Omental fat pad (tissue), 4 donors: ENCODE data around the gene DCTN2. TPM values are rescaled to one million over a fixed set of nuclear protein-coding genes. Genes with fewer than 3 reads are reported as not detected.
"Not testable (repeated sequence)": the region's sequence is repeated elsewhere in the genome, so short reads cannot be mapped to it uniquely, and the experiment has no call there.

Experiments
- ATAC-seq: fragments of 150-250 bp; one replicate; pipeline ENCODE4 v1.9.1; 2016; ENCODE audit warnings: mild to moderate bottlenecking, moderate library complexity; ENCODE audit not compliant: low FRiP score
- DNase-seq: peaks from one replicate; pipeline ENCODE4 v3.0.0-alpha.2; 2019; ENCODE audit warnings: low spot score
- CTCF ChIP-seq, 3 donors: fragments of 450-650 bp; IDR thresholded peaks; one replicate each; pipeline ENCODE4 v1.5.1; 2016 to 2017; ENCODE audit warnings: antibody characterized with exemption in 3 of 3, mild to moderate bottlenecking in 3 of 3, moderate library complexity in 2 of 3
- total RNA-seq, 4 donors: library from RNA; depleted of rRNA; stranded (reverse); fragments of >200 nt; gene quantifications; one replicate each; pipeline ENCODE4 v1.1.0, GENCODE V29; 2016

DCTN2 gene
- total RNA-seq, 4 donors from 2014 or later, result 96.0 to 134 (median 123) TPM

GRCh38 chr12:57564178-57564740 lies 17.3 kb upstream of the DCTN2 start:
- DNase-seq, result no peak
- ATAC-seq, result no peak
- TF ChIP-seq CTCF (IDR thresholded peaks at IDR 0.05), result no peak

- DNase-seq (no peak), ATAC-seq (no peak)
- TF ChIP-seq CTCF (IDR thresholded peaks at IDR 0.05), result no peak
Observed at GRCh38 chr12:57563358-57563757, 16.4 kb upstream of the DCTN2 start.

- ATAC-seq, DNase-seq: not testable (repeated sequence)
Observed at GRCh38 chr12:57561117-57561516, 14.1 kb upstream of the DCTN2 start.

GRCh38 chr12:57560516-57560915 lies 13.5 kb upstream of the DCTN2 start:
- TF ChIP-seq CTCF (IDR thresholded peaks at IDR 0.05), result no peak
- ATAC-seq (no peak), DNase-seq (no peak)

- DNase-seq, result no peak
- ATAC-seq, result no peak
- TF ChIP-seq CTCF (IDR thresholded peaks at IDR 0.05), result no peak
Observed at GRCh38 chr12:57558864-57559263, 11.9 kb upstream of the DCTN2 start.

- no peak for TF ChIP-seq CTCF (IDR thresholded peaks at IDR 0.05)
- no peak for DNase-seq
- ATAC-seq, result no peak
Observed at GRCh38 chr12:57554897-57555296, 7.9 kb upstream of the DCTN2 start.

- no peak for TF ChIP-seq CTCF (IDR thresholded peaks at IDR 0.05)
- ATAC-seq (no peak), DNase-seq (no peak)
Observed at GRCh38 chr12:57554453-57554852, 7.5 kb upstream of the DCTN2 start.
